SK-N-MC (cell line): ENCODE measurements around the gene ANKRD7.

Experiments
- DNase-seq: peaks from one replicate; pipeline ENCODE4 v3.0.0-alpha.2; 2011; ENCODE audit warnings: low read depth, low spot score
- H3K27ac ChIP-seq: fragments of 200-600 bp; sonication (generic); 2 replicates; pipeline ENCODE4 v1.5.1; 2016; ENCODE audit warnings: mixed run types
- H3K36me3 ChIP-seq: fragments of 200-600 bp; sonication (generic); 2 replicates; pipeline ENCODE4 v1.6.1; 2017; ENCODE audit warnings: antibody characterized with exemption, low read length, mixed read lengths; ENCODE audit not compliant: insufficient read depth
- H3K4me3 ChIP-seq: fragments of 200-600 bp; sonication (generic); 2 replicates; pipeline ENCODE4 v1.5.1; 2016
- H3K9ac ChIP-seq: fragments of 200-600 bp; sonication (generic); 2 replicates; pipeline ENCODE4 v1.8.0; 2017; ENCODE audit warnings: mixed run types, mixed read lengths; ENCODE audit not compliant: insufficient read length
- H3K9me3 ChIP-seq: fragments of 200-600 bp; sonication (generic); 2 replicates; pipeline ENCODE4 v1.6.1; 2017; ENCODE audit warnings: low read depth, mild to moderate bottlenecking, antibody characterized with exemption, low read length, moderate library complexity, mixed read lengths
- EZH2 ChIP-seq: fragments of 200-600 bp; sonication (generic); IDR thresholded peaks from one replicate; pipeline ENCODE4 v1.6.1; 2017; ENCODE audit warnings: antibody characterized with exemption
- FOXP2 ChIP-seq: optimal IDR thresholded peaks from 2 replicates; pipeline ENCODE3; 2011; ENCODE audit warnings: mild to moderate bottlenecking, moderate library complexity; ENCODE audit not compliant: insufficient read depth; ENCODE audit errors: extremely low read length, control extremely low read depth
- POLR2AphosphoS5 ChIP-seq: IDR thresholded peaks from 2 replicates; pipeline ENCODE4 v1.6.1; 2012; ENCODE audit warnings: mild to moderate bottlenecking, low read depth, low read length, borderline replicate concordance

The ANKRD7 gene, protein sequence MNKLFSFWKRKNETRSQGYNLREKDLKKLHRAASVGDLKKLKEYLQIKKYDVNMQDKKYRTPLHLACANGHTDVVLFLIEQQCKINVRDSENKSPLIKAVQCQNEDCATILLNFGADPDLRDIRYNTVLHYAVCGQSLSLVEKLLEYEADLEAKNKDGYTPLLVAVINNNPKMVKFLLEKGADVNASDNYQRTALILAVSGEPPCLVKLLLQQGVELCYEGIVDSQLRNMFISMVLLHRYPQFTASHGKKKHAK

DNA sequence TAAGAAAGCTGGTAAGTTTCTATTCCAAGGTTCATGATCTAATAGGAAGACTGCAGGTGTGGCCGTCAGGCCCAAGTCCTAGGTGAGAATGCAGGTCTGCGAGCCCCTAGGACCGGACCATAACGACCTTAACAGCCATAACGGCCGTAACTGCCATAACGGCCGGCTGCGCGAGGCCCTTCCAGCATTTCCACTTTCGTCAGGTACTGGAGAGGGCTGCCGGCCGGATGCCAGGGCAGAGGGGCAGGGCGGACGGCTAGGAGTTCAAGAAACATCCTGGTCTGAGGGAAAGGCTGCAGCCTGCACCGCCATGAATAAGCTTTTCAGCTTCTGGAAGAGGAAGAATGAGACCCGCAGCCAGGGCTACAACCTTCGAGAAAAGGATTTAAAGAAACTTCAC lies at the start of gene ANKRD7:
Gene ANKRD7, plus strand, starts transcription at position 184 of the 400 bp plus-strand sequence. Its CDS starts 127 bp downstream, at position 311.
- H3K4me3 ChIP-seq, result no peak within 1 kb of the TSS
- no peaks in the 10 kb centered on the region for H3K36me3 ChIP-seq
- H3K27ac ChIP-seq, result no peak within 1 kb of the TSS
- no peak within 1 kb of the TSS for H3K9ac ChIP-seq
- no peaks in the 10 kb centered on the region for H3K9me3 ChIP-seq
- DNase-seq, result no peak
- no peak for TF ChIP-seq POLR2AphosphoS5
- TF ChIP-seq FOXP2, result no peak
- TF ChIP-seq EZH2, result no peak

- no peak overlapping the region for H3K9ac ChIP-seq
- no peak overlapping the region for H3K4me3 ChIP-seq
- H3K27ac ChIP-seq, result no peak overlapping the region
- no peaks in the 10 kb centered on the region for H3K36me3 ChIP-seq
- DNase-seq, result no peak
- no peaks in the 10 kb centered on the region for H3K9me3 ChIP-seq
- TF ChIP-seq EZH2, result no peak
- no peak for TF ChIP-seq POLR2AphosphoS5
- TF ChIP-seq FOXP2, result no peak
Measured at GRCh38 chr7:118175740-118176139, 48.8 kb upstream of the ANKRD7 start.

DNA sequence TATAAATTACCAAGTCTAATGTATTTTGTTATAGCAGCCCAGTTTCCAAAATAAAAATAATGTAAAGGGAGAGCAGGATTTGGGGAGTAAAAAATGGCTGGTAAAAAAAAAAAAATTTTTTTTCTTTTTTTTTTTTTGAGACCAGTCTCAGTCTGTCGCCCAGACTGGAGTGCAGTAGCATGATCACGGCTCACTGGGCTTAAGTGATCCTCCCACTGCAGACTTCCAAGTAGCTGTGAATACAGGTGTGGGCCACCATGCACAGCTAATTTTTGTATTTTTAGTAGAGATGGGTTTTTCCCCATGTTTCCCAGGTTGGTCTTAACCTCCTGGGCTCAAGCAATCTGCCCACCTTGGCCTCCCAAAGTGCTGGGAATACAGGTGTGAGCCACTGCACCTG lies 45.3 kb upstream of the ANKRD7 start:
- Histone ChIP-seq H3K4me3 (no peak overlapping the region), H3K36me3 (no peaks in the 10 kb centered on the region), H3K9me3 (no peaks in the 10 kb centered on the region), H3K27ac (no peak overlapping the region), H3K9ac (no peak overlapping the region)
- no peak for TF ChIP-seq FOXP2
- TF ChIP-seq EZH2, result no peak
- TF ChIP-seq POLR2AphosphoS5, result no peak
- no peak for DNase-seq

GRCh38 chr7:118182593-118183427 lies 41.7 kb upstream of the ANKRD7 start:
- Histone ChIP-seq H3K36me3 (peaks cover 23% of the 10 kb centered on the region), H3K9me3 (no peaks in the 10 kb centered on the region), H3K4me3 (peak overlapping the region; percentile 85), H3K27ac (peak overlapping the region; percentile 84), H3K9ac (peak overlapping the region; percentile 97)
- TF ChIP-seq FOXP2 (no peak), POLR2AphosphoS5 (no peak), EZH2 (no peak)
- DNase-seq, result no peak

- H3K27ac ChIP-seq, result peak overlapping the region; percentile 84
- H3K9ac ChIP-seq, result peak overlapping the region; percentile 97
- H3K36me3 ChIP-seq, result peaks cover 29% of the 10 kb centered on the region
- peak overlapping the region; percentile 85 for H3K4me3 ChIP-seq
- no peak for TF ChIP-seq POLR2AphosphoS5
- TF ChIP-seq EZH2, result no peak
- no peak for TF ChIP-seq FOXP2
- DNase-seq, result no peak
- no peaks in the 10 kb centered on the region; the same call in 1 of the 2 replicates for H3K9me3 ChIP-seq
Measured at GRCh38 chr7:118183428-118183785, 41.1 kb upstream of the ANKRD7 start.

GRCh38 chr7:118183786-118184564 lies 40.5 kb upstream of the ANKRD7 start, which contains the start of gene LSM8:
LSM8 (plus strand) TSS chr7:118184164; CDS start chr7:118184224, 60 bp downstream.
- Histone ChIP-seq H3K4me3 (peak within 1 kb of the TSS; percentile 85), H3K9ac (peak within 1 kb of the TSS; percentile 97), H3K36me3 (peaks cover 35% of the 10 kb centered on the region), H3K27ac (peak within 1 kb of the TSS; percentile 88), H3K9me3 (no peaks in the 10 kb centered on the region; the same call in 1 of the 2 replicates)
- peak; percentile 99 for DNase-seq
- TF ChIP-seq POLR2AphosphoS5 (peak; percentile 88), FOXP2 (no peak), EZH2 (no peak)

DNA sequence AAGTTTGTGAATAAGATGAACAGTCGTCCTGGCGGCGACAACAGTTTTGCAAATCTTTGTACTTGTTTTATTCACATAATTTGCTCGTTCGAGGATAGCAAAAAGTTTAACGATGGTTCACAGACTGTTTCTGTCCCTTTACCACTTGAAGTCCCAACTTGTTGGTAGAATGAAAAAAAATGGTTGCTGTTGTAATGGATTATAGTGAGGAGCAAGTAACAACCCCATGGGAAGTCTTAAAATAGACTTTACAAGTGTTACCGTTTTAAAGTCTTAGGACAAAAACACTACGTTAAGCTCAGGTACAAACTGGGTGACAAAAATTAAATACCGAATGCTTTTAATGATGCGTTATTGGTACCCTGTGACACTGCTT lies 40.0 kb upstream of the ANKRD7 start:
- Histone ChIP-seq H3K9me3 (no peaks in the 10 kb centered on the region; the same call in 1 of the 2 replicates), H3K9ac (peak overlapping the region; percentile 97), H3K36me3 (peaks cover 41% of the 10 kb centered on the region), H3K27ac (peak overlapping the region; percentile 88), H3K4me3 (peak overlapping the region; percentile 85)
- DNase-seq, result no peak
- no peak for TF ChIP-seq FOXP2
- TF ChIP-seq EZH2, result no peak
- TF ChIP-seq POLR2AphosphoS5, result no peak
